Measurements from ENCODE around the gene SC5D.

The SC5D gene

DNA sequence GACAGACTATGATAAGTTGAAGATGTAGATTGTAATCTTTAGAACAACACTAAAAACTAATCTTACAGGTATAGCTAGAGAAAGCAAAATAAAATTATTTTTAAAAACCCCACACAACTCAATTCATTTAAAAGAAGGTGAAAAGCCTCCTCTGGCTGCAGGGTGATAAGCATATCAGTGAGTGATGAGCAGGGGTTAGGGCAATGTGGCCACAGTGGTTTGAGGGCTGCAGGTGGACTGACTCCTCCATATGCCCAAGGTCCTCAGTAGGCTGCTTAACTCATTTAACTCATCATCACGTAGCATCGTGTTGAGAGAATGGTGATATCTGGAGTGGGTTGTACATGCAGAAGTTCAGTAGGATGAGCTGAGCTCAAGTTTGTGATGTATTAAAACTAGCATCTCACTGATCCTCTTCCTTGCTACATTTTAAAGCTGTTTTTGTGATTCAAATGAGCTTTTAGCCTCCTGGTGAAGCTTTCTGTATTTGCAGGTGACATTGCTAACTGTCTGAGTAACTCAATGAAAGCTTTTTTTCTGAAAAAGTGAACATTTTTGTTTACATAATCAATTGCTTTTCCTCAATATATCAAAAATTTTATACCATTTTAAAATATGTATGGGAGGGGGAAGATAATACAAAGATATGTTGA, 37.0 kb upstream of the SC5D start:
- H3K36me3 ChIP-seq (ENCODE audit: control insufficient read depth in 2 of 2, insufficient read depth in 2 of 2, low read length in 2 of 2): no peaks in the 10 kb centered on the region

DNA sequence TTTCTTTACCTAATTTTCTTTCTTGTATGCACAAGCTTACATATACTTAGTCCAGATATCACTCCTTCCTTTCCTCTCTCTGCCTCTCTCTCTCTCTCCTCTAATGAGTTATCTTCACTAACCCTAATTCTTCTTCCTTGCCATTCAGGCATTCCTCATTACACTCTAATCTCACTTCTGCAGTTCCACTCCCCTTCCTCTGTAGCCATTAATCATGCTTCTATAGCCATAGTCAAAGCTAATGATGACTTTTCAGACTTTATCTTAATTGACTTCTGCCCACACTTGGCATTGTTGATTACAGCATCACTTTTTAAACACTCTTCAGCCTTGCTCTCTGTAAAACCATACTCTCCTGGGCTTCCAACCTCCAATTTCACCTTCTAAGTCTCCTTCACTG, 35.3 kb upstream of the SC5D start:
- Histone ChIP-seq H3K9ac (ENCODE audit: low read depth in 1 of 2, low read length in 2 of 2) (no peak overlapping the region), H3K4me3 (ENCODE audit: low read length in 2 of 2) (no peak overlapping the region), H3K4me1 (ENCODE audit: control insufficient read depth in 2 of 2, insufficient read depth in 2 of 2, low read length in 2 of 2) (no peaks in the 10 kb centered on the region), H3K27me3 (ENCODE audit: control insufficient read depth in 2 of 2, insufficient read depth in 2 of 2, low read length in 2 of 2) (peaks cover 0 to 3% of the 10 kb centered on the region in 2 donors), H3K36me3 (ENCODE audit: control insufficient read depth in 2 of 2, insufficient read depth in 2 of 2, low read length in 2 of 2) (no peaks in the 10 kb centered on the region), H3K9me3 (ENCODE audit: control insufficient read depth in 2 of 2, low read length in 2 of 2) (no peaks in the 10 kb centered on the region), H3K27ac (ENCODE audit: low read depth in 2 of 2, low read length in 2 of 2) (no peak overlapping the region)

More for the DNA sequence above, 37.0 kb upstream of the SC5D start:
- Histone ChIP-seq H3K27me3 (ENCODE audit: control insufficient read depth in 2 of 2, insufficient read depth in 2 of 2, low read length in 2 of 2) (peaks cover 0 to 3% of the 10 kb centered on the region in 2 donors), H3K27ac (ENCODE audit: low read depth in 2 of 2, low read length in 2 of 2) (no peak overlapping the region), H3K9ac (ENCODE audit: low read depth in 1 of 2, low read length in 2 of 2) (no peak overlapping the region), H3K4me1 (ENCODE audit: control insufficient read depth in 2 of 2, insufficient read depth in 2 of 2, low read length in 2 of 2) (no peaks in the 10 kb centered on the region), H3K4me3 (ENCODE audit: low read length in 2 of 2) (no peak overlapping the region), H3K9me3 (ENCODE audit: control insufficient read depth in 2 of 2, low read length in 2 of 2) (no peaks in the 10 kb centered on the region)

DNA sequence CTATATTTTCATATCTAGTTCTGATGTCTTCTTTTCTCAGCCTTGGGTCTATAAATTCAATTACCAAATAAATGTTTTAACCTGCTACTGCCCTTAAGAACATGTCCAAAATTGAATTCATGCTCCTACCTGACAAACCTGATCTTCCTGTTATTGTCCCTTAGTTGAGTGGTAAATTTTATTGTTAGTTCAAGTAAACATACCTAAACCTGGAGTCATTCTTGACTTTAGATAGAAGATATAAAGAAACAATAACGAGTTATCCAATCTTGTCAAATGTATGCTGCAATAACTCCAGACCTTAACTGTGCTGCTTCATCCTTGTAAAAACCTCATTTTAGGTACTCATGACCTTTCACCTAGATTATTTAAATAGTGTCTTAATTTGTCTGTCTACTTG, 34.6 kb upstream of the SC5D start:
- H3K9ac ChIP-seq (ENCODE audit: low read depth in 1 of 2, low read length in 2 of 2): no peak overlapping the region
- no peaks in the 10 kb centered on the region for H3K9me3 ChIP-seq (ENCODE audit: control insufficient read depth in 2 of 2, low read length in 2 of 2)
- no peak overlapping the region for H3K4me3 ChIP-seq (ENCODE audit: low read length in 2 of 2)
- H3K27me3 ChIP-seq (ENCODE audit: control insufficient read depth in 2 of 2, insufficient read depth in 2 of 2, low read length in 2 of 2): peaks cover 0 to 3% of the 10 kb centered on the region in 2 donors
- H3K36me3 ChIP-seq (ENCODE audit: control insufficient read depth in 2 of 2, insufficient read depth in 2 of 2, low read length in 2 of 2): no peaks in the 10 kb centered on the region
- no peak overlapping the region for H3K27ac ChIP-seq (ENCODE audit: low read depth in 2 of 2, low read length in 2 of 2)
- H3K4me1 ChIP-seq (ENCODE audit: control insufficient read depth in 2 of 2, insufficient read depth in 2 of 2, low read length in 2 of 2): no peaks in the 10 kb centered on the region

- no peaks in the 10 kb centered on the region for H3K4me1 ChIP-seq (ENCODE audit: control insufficient read depth in 2 of 2, insufficient read depth in 2 of 2, low read length in 2 of 2)
- H3K9me3 ChIP-seq (ENCODE audit: control insufficient read depth in 2 of 2, low read length in 2 of 2): no peaks in the 10 kb centered on the region
- peaks cover 6 to 8% of the 10 kb centered on the region in 2 donors for H3K27me3 ChIP-seq (ENCODE audit: control insufficient read depth in 2 of 2, insufficient read depth in 2 of 2, low read length in 2 of 2)
- H3K4me3 ChIP-seq (ENCODE audit: low read length in 2 of 2): no peak overlapping the region
- H3K27ac ChIP-seq (ENCODE audit: low read depth in 2 of 2, low read length in 2 of 2): no peak overlapping the region
- H3K9ac ChIP-seq (ENCODE audit: low read depth in 1 of 2, low read length in 2 of 2): no peak overlapping the region
- H3K36me3 ChIP-seq (ENCODE audit: control insufficient read depth in 2 of 2, insufficient read depth in 2 of 2, low read length in 2 of 2): no peaks in the 10 kb centered on the region
These were observed 27.0 kb upstream of the SC5D start for GRCh38 chr11:121265586-121265985.

DNA sequence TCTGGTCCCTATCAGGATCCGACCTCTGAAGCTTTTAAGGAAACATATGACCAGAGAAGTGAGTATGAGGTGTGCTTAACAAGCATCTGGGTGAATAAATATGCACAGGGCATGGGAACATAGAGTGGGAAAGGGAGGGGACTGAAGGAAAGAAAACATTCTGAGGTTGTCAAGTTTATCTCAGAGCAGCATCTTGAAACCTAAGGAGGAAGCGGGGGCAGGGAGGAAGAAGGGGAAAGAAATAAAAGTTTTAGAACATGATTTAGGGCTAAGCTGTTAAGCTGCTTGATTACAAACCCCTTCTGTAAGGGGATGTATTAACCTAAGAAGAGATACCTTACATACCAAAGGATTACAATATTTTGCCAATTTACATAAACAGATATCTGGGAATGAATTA, 24.0 kb upstream of the SC5D start:
- Histone ChIP-seq H3K4me3 (ENCODE audit: low read length in 2 of 2) (no peak overlapping the region), H3K36me3 (ENCODE audit: control insufficient read depth in 2 of 2, insufficient read depth in 2 of 2, low read length in 2 of 2) (no peaks in the 10 kb centered on the region), H3K9me3 (ENCODE audit: control insufficient read depth in 2 of 2, low read length in 2 of 2) (no peaks in the 10 kb centered on the region), H3K4me1 (ENCODE audit: control insufficient read depth in 2 of 2, insufficient read depth in 2 of 2, low read length in 2 of 2) (no peaks in the 10 kb centered on the region), H3K27ac (ENCODE audit: low read depth in 2 of 2, low read length in 2 of 2) (no peak overlapping the region), H3K27me3 (ENCODE audit: control insufficient read depth in 2 of 2, insufficient read depth in 2 of 2, low read length in 2 of 2) (peaks cover 6 to 10% of the 10 kb centered on the region in 2 donors), H3K9ac (ENCODE audit: low read depth in 1 of 2, low read length in 2 of 2) (no peak overlapping the region)

DNA sequence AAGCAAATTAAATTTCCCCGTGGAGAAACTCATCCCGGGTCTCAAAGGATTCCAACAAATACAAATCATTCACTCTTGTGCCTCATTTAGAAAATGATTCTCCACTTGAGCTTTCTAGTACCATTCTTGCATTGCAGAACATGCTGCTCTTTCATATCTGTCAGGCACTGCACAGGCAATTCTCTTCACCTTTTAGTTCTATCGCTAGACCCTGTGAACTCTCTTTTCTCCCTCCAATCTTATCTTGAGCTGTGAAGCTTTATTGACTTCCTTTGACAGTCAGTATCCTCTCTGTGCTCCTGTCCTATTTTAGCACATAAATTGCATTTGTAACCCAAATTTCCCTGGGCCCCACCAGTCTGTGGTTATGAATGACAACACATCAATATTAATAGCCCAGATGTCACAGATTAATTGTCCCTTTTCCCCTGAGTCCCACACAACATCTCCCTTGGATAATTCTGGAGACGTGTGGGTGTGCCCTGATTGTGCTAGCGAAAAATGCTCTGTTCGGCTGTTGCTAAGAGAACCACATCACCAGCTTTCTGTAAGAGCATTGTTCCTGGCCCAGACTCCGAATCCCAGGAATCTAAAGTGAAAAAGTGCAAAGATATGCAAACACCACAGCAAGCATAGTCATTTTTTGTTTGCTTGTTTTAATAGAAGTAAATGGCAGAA, 22.4 kb upstream of the SC5D start:
- H3K4me1 ChIP-seq (ENCODE audit: control insufficient read depth in 2 of 2, insufficient read depth in 2 of 2, low read length in 2 of 2): no peaks in the 10 kb centered on the region
- H3K9me3 ChIP-seq (ENCODE audit: control insufficient read depth in 2 of 2, low read length in 2 of 2): no peaks in the 10 kb centered on the region
- no peak overlapping the region for H3K9ac ChIP-seq (ENCODE audit: low read depth in 1 of 2, low read length in 2 of 2)
- peaks cover 6 to 7% of the 10 kb centered on the region in 2 donors for H3K27me3 ChIP-seq (ENCODE audit: control insufficient read depth in 2 of 2, insufficient read depth in 2 of 2, low read length in 2 of 2)
- H3K36me3 ChIP-seq (ENCODE audit: control insufficient read depth in 2 of 2, insufficient read depth in 2 of 2, low read length in 2 of 2): no peaks in the 10 kb centered on the region
- H3K27ac ChIP-seq (ENCODE audit: low read depth in 2 of 2, low read length in 2 of 2): no peak overlapping the region
- no peak overlapping the region for H3K4me3 ChIP-seq (ENCODE audit: low read length in 2 of 2)

DNA sequence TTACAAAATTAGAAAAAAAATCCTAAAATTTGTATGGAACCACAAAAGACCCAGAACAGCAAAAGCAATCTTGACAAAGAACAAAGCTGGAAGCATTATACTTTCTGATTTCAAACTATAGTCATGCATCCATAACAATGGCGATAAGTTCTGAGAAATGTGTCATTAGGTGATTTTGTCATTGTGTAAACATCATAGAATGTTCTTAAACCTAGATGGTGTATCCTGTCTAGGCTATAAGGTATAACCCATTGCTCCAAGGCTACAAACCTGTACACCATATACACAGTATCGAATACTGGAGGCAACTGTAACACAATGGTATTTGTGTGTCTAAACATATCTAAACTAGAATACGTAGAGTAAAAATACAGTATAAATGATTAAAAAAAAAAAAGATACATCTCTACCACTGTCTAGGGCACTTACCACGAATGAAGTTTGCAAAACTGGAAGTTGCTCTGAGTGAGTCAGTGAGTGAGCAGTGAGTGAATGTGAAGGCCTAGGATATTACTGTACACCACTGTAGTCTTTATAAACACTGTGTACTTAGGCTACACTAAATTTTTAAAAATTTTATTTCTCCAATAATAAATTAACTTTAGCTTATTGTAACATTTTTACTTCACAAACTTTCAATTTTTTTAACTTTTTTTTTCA, 18.1 kb upstream of the SC5D start:
- Histone ChIP-seq H3K4me3 (ENCODE audit: low read length in 2 of 2) (no peak overlapping the region), H3K27ac (ENCODE audit: low read depth in 2 of 2, low read length in 2 of 2) (no peak overlapping the region), H3K9me3 (ENCODE audit: control insufficient read depth in 2 of 2, low read length in 2 of 2) (no peaks in the 10 kb centered on the region), H3K36me3 (ENCODE audit: control insufficient read depth in 2 of 2, insufficient read depth in 2 of 2, low read length in 2 of 2) (no peaks in the 10 kb centered on the region), H3K4me1 (ENCODE audit: control insufficient read depth in 2 of 2, insufficient read depth in 2 of 2, low read length in 2 of 2) (no peaks in the 10 kb centered on the region), H3K9ac (ENCODE audit: low read depth in 1 of 2, low read length in 2 of 2) (no peak overlapping the region), H3K27me3 (ENCODE audit: control insufficient read depth in 2 of 2, insufficient read depth in 2 of 2, low read length in 2 of 2) (peaks cover 0 to 2% of the 10 kb centered on the region in 2 donors)

- H3K36me3 ChIP-seq (ENCODE audit: control insufficient read depth in 2 of 2, insufficient read depth in 2 of 2, low read length in 2 of 2): no peaks in the 10 kb centered on the region
- no peaks in the 10 kb centered on the region for H3K4me1 ChIP-seq (ENCODE audit: control insufficient read depth in 2 of 2, insufficient read depth in 2 of 2, low read length in 2 of 2)
- H3K4me3 ChIP-seq (ENCODE audit: low read length in 2 of 2): no peak overlapping the region
- peaks cover 0 to 6% of the 10 kb centered on the region in 2 donors for H3K27me3 ChIP-seq (ENCODE audit: control insufficient read depth in 2 of 2, insufficient read depth in 2 of 2, low read length in 2 of 2)
- no peaks in the 10 kb centered on the region for H3K9me3 ChIP-seq (ENCODE audit: control insufficient read depth in 2 of 2, low read length in 2 of 2)
- H3K9ac ChIP-seq (ENCODE audit: low read depth in 1 of 2, low read length in 2 of 2): no peak overlapping the region
- H3K27ac ChIP-seq (ENCODE audit: low read depth in 2 of 2, low read length in 2 of 2): no peak overlapping the region
These were observed 10.9 kb upstream of the SC5D start for GRCh38 chr11:121281698-121282097.

DNA sequence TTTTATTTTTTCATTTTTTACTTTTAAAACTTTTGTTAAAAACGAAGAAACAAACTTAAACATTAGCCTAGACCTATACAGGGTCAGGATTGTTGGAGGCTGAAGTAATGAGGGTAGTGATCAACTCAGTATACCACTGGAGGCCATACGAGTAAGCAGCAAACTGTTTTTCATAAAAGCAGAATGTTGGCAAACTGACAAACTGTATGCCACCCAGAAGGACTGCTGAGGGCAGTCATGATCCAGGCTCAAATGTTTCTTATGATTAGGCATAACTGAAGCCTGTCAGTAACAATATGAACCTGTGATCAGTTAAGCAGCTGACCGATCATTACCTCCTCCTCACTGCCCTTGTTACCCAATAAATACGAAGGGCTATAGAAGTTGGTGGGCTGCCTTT, 10.2 kb upstream of the SC5D start:
- Histone ChIP-seq H3K4me3 (ENCODE audit: low read length in 2 of 2) (no peak overlapping the region), H3K27ac (ENCODE audit: low read depth in 2 of 2, low read length in 2 of 2) (no peak overlapping the region), H3K4me1 (ENCODE audit: control insufficient read depth in 2 of 2, insufficient read depth in 2 of 2, low read length in 2 of 2) (no peaks in the 10 kb centered on the region), H3K9me3 (ENCODE audit: control insufficient read depth in 2 of 2, low read length in 2 of 2) (no peaks in the 10 kb centered on the region), H3K27me3 (ENCODE audit: control insufficient read depth in 2 of 2, insufficient read depth in 2 of 2, low read length in 2 of 2) (peaks cover 0 to 9% of the 10 kb centered on the region in 2 donors), H3K36me3 (ENCODE audit: control insufficient read depth in 2 of 2, insufficient read depth in 2 of 2, low read length in 2 of 2) (no peaks in the 10 kb centered on the region), H3K9ac (ENCODE audit: low read depth in 1 of 2, low read length in 2 of 2) (no peak overlapping the region)

DNA sequence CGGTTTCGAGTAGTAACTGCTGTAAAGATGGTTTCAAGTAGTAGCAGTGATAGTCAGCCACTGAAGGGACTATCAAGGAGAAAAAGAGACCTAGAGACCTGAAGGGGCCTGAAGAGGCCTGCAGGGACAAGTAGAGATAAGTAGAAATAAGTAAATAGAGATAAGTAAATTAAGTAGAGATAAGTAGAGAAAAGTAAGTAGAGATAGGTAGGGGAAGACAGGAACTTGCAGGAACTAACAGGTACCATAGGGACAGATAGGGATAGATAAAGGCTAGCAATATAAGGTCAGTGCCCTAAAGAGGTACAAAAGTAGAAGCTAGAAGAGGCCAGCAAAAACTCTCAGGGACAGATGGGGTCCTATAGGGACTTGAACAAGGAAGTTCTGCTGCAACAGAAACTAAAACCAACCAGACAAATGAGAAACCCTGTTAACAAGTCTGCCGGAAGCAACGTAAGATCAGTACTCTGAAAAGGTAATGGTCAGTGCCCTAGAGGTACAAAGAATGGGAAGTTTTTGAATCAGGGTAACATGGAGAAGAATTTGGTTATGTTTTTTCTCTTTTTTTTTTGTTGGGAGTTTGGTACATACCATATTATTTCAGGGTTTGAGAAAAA, 9.6 kb upstream of the SC5D start:
- Histone ChIP-seq H3K4me3 (ENCODE audit: low read length in 2 of 2) (no peak overlapping the region), H3K27ac (ENCODE audit: low read depth in 2 of 2, low read length in 2 of 2) (no peak overlapping the region), H3K9me3 (ENCODE audit: control insufficient read depth in 2 of 2, low read length in 2 of 2) (no peaks in the 10 kb centered on the region), H3K4me1 (ENCODE audit: control insufficient read depth in 2 of 2, insufficient read depth in 2 of 2, low read length in 2 of 2) (no peaks in the 10 kb centered on the region), H3K27me3 (ENCODE audit: control insufficient read depth in 2 of 2, insufficient read depth in 2 of 2, low read length in 2 of 2) (peaks cover 0 to 10% of the 10 kb centered on the region in 2 donors), H3K36me3 (ENCODE audit: control insufficient read depth in 2 of 2, insufficient read depth in 2 of 2, low read length in 2 of 2) (no peaks in the 10 kb centered on the region), H3K9ac (ENCODE audit: low read depth in 1 of 2, low read length in 2 of 2) (no peak overlapping the region)
